Subcutaneous adipose tissue (tissue), 4 donors: ENCODE measurements around the gene BANF2. TPM values are rescaled to one million over a fixed set of nuclear protein-coding genes. Genes with fewer than 3 reads are reported as not detected.

Experiments
- total RNA-seq, 4 donors: library from RNA; depleted of rRNA; stranded (reverse); fragments of >200 nt; gene quantifications; one replicate each; pipeline ENCODE4 v1.1.0, GENCODE V29; 2016
- TF ChIP-seq, protein P1 (sequence below): fragments of 450-650 bp; IDR thresholded peaks from one replicate; pipeline ENCODE4 v1.5.1; 2016; ENCODE audit warnings: low read depth, mild to moderate bottlenecking, control low read depth, antibody characterized with exemption, moderate library complexity

BANF2 gene
- total RNA-seq, 4 donors from 2014 or later, result not detected

DNA sequence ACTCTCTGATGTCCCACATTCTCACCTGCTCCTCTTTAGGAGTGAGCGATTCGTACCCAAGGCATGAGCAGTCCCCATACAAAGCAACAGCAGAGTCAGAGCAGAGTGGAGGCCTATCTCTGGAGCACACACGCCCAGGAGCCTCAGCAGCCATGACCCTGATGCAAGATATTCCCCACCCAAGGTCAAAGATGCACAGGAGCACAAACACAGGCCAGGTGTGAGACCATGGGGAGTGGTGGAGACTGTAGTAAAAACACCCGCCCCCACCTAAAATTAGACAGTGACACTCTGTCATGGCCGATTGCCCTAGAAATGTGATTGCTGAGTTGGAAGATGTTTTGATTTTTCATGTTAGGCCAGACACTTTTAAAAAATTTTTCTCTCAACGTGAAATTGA, 39.1 kb upstream of the BANF2 start:
- TF ChIP-seq, protein P1, sequence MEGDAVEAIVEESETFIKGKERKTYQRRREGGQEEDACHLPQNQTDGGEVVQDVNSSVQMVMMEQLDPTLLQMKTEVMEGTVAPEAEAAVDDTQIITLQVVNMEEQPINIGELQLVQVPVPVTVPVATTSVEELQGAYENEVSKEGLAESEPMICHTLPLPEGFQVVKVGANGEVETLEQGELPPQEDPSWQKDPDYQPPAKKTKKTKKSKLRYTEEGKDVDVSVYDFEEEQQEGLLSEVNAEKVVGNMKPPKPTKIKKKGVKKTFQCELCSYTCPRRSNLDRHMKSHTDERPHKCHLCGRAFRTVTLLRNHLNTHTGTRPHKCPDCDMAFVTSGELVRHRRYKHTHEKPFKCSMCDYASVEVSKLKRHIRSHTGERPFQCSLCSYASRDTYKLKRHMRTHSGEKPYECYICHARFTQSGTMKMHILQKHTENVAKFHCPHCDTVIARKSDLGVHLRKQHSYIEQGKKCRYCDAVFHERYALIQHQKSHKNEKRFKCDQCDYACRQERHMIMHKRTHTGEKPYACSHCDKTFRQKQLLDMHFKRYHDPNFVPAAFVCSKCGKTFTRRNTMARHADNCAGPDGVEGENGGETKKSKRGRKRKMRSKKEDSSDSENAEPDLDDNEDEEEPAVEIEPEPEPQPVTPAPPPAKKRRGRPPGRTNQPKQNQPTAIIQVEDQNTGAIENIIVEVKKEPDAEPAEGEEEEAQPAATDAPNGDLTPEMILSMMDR, result no peak

DNA sequence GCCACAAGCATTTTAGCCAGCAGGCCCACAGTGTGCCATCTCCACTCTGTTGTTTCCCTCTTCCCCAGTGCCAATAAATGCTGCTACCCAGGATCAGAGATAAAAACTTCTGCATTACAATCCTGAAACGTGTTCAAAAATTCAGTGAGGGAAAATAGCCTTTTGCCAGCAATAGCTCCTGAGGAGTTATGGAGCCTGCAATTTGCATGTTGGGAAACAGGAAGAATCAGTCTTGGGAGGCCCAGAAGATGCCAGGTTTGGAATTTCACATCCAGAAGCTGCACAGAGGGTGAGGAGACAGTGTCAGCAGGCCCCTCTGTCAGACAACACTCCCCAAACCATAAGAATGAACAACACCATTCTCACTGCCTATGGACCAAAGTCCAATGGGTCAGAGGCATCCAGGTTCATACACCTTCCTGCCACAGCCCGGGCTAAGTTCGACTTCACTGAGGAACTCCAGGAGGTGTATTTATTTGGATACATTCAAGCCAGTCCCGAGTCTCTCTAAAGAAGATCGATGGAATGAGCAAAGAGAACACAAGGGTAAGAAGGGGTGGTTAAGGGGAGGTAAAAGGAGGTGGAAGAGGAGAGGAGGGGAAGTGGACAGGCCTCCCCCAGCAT, 38.5 kb upstream of the BANF2 start:
- TF ChIP-seq, protein P1, result no peak

DNA sequence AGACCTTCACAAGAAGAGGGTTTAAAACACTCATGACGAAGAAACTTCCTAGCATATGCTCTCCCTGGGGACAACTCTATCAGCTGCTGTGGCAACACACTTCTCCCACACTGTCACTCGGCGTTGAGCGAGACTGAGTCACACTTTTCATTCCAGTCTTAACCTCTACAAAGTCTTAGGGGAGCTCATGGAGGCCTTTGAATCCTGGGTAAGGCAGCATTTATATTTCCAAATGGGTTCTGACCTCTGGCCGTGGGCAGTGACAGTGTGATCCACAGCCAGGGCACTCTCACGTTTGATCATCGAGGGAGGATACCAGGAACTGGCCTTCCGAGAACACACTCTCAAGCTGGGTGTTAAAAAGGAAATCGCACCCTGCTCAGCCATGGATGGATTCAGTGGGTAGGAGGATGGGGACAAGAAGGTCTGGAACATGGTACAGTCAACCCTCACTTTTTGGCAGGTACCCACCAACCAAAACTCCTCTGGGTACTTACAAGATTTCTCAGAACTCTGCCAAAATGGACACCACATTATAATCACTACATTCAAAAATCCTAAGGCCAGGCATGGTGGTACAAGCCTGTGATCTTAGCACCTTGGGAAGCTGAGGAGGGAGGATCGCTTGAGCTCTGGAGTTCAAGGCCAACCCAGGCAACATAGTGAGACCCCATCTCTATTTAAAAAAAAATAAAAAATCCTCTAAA, 37.3 kb upstream of the BANF2 start:
- TF ChIP-seq, protein P1, result no peak

DNA sequence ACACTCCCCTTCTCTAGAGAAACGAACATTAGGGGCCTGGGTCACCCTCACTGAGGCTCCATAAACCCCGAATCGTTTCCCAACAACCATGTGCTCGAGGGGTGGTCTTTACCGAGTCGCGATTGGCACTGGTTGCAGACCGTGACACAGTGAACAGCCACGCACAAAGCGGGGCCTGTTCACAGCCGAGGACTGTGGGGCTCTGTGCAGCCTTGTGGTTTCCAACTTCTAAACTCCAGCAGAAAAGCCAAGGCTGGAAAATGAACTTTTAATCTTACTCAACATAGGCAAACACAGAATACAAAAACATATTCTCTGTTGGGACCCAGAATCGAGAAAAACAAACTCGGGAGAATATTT, 36.7 kb upstream of the BANF2 start:
- TF ChIP-seq, protein P1, result no peak

DNA sequence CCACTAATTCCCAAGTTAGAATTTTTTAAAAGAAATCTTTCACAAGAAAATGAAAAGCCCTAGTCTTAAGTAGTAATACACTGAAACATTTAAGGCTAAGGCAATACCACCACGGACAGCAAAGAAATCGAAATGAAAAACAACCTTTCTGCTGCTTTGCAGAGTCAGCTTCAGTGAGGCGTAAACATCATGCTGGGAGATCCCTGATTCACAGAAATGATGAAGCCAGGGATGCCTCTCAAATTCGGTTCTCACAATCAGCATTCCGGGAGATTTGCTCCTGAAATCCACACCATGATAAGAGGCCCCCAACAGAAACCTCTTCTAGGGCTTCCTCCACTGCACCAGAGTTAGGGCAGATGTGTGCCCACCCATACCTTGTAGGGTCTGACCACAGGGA, 36.3 kb upstream of the BANF2 start:
- TF ChIP-seq, protein P1, result no peak

DNA sequence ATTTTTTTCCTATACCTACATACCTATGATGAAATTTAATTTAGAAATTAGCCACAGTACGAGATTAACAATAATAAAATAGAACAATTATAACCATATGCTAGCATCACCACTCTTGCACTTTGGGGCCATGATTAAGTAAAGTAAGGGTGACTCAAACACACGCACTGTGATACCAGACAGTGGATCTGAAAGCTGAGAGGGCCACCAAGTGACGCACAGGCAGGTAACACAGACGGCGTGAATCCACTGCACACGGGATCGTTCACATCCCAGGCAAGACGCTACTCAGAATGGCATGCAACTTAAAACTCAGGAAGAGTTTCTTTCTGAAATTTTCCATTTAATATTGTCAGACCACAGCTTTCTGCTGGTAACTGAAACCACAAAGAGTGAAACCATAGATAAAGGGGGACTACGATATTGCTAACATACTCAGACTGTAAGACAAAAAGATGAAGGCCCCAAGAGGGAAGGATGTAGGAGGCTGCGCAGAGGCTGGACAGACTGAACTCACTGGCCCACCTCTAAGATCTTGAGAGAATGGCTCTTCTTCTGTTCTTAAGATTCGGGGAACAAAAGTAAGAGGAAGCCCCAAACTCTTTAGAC, 35.6 kb upstream of the BANF2 start:
- TF ChIP-seq, protein P1, result no peak

DNA sequence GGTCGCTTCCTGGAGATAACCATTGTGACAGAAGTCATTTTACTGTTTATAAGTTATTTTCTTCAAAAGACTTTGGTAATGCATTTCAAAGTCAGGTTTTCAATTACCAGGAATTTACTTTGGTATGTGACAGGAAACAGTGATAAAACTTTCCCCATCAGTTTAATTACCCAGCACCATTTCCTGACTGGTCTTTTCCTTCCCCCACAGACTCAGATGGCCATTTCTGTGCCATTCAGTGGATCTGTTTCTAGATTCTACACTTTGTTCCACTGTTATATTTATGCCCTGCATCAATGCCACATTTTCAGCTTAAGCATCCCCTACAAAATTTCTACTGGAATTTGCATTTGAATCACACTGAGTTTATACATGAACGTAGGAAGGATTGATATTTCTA, 34.0 kb upstream of the BANF2 start:
- TF ChIP-seq, protein P1, result no peak
